BJ (cell line): ENCODE measurements around the gene PYDC1. TPM values are rescaled to one million over a fixed set of nuclear protein-coding genes. Genes with fewer than 3 reads are reported as not detected.
"Not testable (repeated sequence)": the region's sequence is repeated elsewhere in the genome, so short reads cannot be mapped to it uniquely, and the experiment has no call there.

Experiments
- CTCF ChIA-PET: fragments of 350-600 bp; formaldehyde crosslinking; extraction: SDS; loops from one replicate; lab custom pipeline; 2021; ENCODE audit warnings: antibody characterized with exemption, inconsistent platforms; lab: Yijun Ruan, JAX
- POLR2A ChIA-PET: fragments of 300-600 bp; sonication (Branson Sonifier 250); formaldehyde crosslinking; extraction: SDS; loops from one replicate; lab custom pipeline; 2021; ENCODE audit warnings: antibody characterized with exemption; lab: Charles Lee
- DNase-seq: peaks from one replicate; pipeline ENCODE4 v3.0.0-alpha.2; 2011; ENCODE audit warnings: low read depth
- H3K27me3 ChIP-seq: 2 replicates; pipeline ENCODE4 v1.6.0; 2011; ENCODE audit warnings: low read length; ENCODE audit not compliant: control insufficient read depth, insufficient read depth
- H3K36me3 ChIP-seq: 2 replicates; pipeline ENCODE4 v1.5.1; 2011; ENCODE audit warnings: low read length; ENCODE audit not compliant: control insufficient read depth, insufficient read depth
- H3K4me3 ChIP-seq: 2 replicates; pipeline ENCODE4 v1.5.1; 2011; ENCODE audit warnings: low read depth, mild to moderate bottlenecking, control low read depth, low read length
- polyA plus RNA-seq: library from polyadenylated mRNA; depleted of rRNA; stranded (reverse); fragments of >200 nt; gene quantifications from 2 replicates; pipeline ENCODE4 v1.2.3, GENCODE V29; 2011
- TF ChIP-seq, protein P1 (sequence below): IDR thresholded peaks from 2 replicates; pipeline ENCODE4 v1.5.1; 2011; ENCODE audit warnings: low read depth, mild to moderate bottlenecking, control low read depth, inconsistent platforms, low read length, moderate library complexity; ENCODE audit not compliant: insufficient read depth

Gene PYDC1
- polyA plus RNA-seq, 1 experiment: not detected

DNA sequence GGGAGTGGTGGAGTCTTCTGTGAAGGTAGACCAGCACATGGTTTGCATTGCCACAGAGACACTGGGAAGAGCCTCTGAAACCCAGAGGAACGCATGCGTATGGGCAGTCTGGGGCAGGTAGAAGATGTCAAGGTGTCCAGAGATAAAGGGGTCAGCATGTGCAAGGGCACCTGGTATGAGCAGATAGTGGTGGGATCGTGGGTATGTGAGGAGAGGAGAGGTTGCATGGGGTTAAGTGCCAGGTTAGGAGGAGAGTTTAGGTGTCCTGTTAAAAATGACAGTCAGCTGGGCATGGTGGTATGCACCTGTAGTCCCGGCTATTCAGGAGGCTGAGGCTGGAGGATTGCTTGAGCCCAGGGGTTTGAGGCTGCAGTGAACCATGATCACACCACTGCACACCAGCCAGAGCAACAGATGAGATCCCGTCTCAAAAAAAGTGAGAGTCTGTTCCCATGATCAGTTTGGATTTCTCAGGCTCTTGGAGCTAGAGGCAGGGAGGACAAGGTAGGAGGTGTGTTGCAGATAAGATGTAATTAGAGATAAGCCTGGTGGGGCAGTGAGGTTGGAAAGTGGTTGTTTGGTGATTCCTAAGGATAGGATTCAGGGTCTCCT lies 17.4 kb downstream of the PYDC1 start:
- no peak for DNase-seq
- Histone ChIP-seq H3K27me3 (no peaks in the 10 kb centered on the region), H3K4me3 (no peak overlapping the region), H3K36me3 (peaks cover 10% of the 10 kb centered on the region)
- POLR2A ChIA-PET: no interaction called here
- TF ChIP-seq, protein P1, sequence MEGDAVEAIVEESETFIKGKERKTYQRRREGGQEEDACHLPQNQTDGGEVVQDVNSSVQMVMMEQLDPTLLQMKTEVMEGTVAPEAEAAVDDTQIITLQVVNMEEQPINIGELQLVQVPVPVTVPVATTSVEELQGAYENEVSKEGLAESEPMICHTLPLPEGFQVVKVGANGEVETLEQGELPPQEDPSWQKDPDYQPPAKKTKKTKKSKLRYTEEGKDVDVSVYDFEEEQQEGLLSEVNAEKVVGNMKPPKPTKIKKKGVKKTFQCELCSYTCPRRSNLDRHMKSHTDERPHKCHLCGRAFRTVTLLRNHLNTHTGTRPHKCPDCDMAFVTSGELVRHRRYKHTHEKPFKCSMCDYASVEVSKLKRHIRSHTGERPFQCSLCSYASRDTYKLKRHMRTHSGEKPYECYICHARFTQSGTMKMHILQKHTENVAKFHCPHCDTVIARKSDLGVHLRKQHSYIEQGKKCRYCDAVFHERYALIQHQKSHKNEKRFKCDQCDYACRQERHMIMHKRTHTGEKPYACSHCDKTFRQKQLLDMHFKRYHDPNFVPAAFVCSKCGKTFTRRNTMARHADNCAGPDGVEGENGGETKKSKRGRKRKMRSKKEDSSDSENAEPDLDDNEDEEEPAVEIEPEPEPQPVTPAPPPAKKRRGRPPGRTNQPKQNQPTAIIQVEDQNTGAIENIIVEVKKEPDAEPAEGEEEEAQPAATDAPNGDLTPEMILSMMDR: no peak
- CTCF ChIA-PET: no interaction called here

DNA sequence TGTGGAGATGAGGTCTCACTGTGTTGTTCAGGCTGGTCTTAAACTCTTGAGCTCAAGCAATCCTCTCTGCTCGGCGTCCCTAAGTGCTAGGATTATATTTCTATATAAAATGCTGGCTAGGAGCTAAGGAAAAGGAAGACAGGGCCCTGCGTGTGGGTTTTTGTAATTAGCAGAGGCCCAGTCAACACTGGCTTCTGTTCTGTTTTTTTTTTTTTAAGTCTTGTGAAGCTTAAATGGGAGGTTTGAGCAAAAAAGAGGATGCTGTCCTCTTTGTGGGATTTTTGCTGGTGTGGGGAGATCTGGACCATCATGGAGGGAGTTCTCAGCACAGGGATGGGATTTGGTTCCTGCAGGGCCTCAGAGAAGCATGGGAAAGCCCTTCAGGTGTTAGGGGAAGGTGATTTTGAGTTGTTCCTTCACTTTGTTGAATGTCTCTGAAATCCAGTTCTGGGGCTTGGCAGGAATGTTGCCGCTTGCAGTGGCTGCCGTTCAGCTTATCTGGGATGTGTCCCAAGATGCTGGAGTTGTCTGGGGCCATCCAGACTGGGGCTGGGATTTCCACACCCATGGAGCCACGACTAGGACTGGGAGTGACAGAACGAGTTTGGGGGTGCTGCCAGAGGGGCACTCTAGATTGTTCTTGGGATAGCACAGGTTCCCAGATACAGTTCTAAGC lies 18.6 kb downstream of the PYDC1 start:
- POLR2A ChIA-PET: interaction anchor here (0.7 kb wide), 1 partner anchor 8 kb away, joined by 3 read pairs; no protein-coding TSS in a partner anchor
- Histone ChIP-seq H3K4me3 (no peak overlapping the region), H3K36me3 (peaks cover 19% of the 10 kb centered on the region), H3K27me3 (no peaks in the 10 kb centered on the region)
- CTCF ChIA-PET: no interaction called here
- DNase-seq: no peak
- TF ChIP-seq, protein P1: no peak

DNA sequence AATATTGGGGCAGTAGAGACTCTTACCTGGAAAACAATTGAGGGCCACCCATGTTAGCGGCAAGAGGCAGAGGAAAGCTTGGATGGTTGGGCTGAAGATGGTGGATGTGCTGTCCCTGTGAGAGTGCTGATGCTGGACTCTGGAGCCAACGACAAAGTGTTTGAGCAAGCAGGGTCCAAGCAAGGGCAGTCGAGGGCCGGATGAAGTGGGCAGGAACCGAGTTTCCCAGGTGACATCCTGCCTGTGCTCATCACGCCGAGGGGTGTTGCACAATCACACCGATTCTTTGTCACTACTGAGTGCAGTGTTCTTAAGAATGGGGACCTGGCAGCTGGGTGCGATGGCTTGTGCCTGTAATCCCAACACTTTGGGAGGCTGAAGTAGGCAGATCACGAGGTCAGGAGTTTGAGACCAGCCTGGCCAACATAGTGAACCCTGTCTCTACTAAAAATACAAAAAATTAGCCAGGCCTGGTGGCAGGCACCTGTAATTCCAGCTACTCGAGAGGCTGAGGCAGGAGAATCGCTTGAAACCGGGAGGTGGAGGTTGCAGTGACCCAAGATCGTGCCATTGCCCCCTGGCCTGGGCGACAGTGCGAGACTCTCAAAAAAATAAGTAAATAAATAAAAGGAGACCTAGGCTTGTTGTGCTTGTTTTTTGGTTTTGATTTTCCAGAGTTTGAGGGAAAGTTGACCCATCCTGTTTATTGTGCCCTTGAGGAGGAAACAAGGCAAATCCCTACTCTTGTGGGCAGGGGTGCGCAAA lies 20.4 kb downstream of the PYDC1 start:
- Histone ChIP-seq H3K4me3 (no peak overlapping the region), H3K27me3 (no peaks in the 10 kb centered on the region), H3K36me3 (peaks cover 26% of the 10 kb centered on the region)
- ChIA-PET POLR2A (no interaction called here), CTCF (interaction anchor here (1.3 kb wide), 1 partner anchor 247 kb away, joined by 5 read pairs; the partner anchor contains the start of gene ZNF843)
- DNase-seq: no peak
- TF ChIP-seq, protein P1: no peak

DNA sequence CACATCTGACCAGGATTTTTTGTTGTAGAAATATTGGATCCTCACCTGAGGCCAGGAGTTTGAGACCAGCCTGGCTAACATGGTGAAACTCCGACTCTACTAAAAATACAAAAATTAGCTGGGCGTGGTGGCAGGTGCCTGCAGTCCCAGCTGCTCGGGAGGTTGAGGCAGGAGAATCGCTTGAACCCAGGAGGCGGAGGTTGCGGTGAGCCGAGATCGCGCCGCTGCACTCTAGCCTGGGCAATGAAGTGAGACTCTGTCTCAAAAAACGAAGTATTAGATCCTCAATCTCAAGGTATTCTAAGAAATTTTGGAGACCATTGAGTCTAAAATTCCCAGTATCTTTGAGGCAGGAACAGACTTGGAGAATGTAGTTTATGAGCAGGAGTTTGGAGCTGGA lies 21.1 kb downstream of the PYDC1 start:
- H3K27me3 ChIP-seq, DNase-seq, POLR2A ChIA-PET, H3K4me3 ChIP-seq: not testable (repeated sequence)
- CTCF ChIA-PET: interaction anchor here (1.3 kb wide), 1 partner anchor 247 kb away, joined by 5 read pairs; the partner anchor contains the start of gene ZNF843
- H3K36me3 ChIP-seq: peaks cover 30% of the 10 kb centered on the region

DNA sequence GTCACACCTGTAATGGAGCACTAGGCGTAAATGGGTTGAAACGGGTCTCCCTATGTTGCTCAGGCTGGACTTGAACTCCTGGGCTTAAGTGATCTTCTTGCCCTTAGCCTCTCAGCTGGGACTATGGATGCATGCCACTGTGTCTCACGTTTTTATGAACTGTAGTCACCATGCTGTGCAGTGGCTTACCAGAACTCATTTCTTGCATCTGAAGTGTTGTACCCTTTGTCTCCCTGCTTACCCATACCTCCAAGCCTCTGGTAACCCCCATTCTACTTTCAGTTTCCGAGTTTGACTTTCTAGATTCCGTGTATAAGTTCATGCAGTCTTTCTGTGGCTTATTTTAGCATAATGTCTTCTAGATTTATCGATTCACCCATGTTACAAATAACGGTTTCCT lies 22.0 kb downstream of the PYDC1 start:
- peaks cover 37% of the 10 kb centered on the region for H3K36me3 ChIP-seq
- CTCF ChIA-PET: no interaction called here
- H3K4me3 ChIP-seq: no peak overlapping the region
- POLR2A ChIA-PET: no interaction called here
- no peak for DNase-seq
- H3K27me3 ChIP-seq: no peaks in the 10 kb centered on the region
- TF ChIP-seq, protein P1: no peak
